HEK293T (cell line): ENCODE results near the gene BHLHE41.

Experiments
- CTCF ChIA-PET: fragments of 350-600 bp; formaldehyde crosslinking; extraction: SDS; loops from one replicate; lab custom pipeline; 2021; ENCODE audit warnings: antibody characterized with exemption, inconsistent platforms; lab: Yijun Ruan, JAX
- POLR2A ChIA-PET: fragments of 350-600 bp; formaldehyde crosslinking; extraction: SDS; loops from one replicate; lab custom pipeline; 2020; ENCODE audit warnings: antibody characterized with exemption, inconsistent platforms; lab: Yijun Ruan, JAX
- DNase-seq: peaks from one replicate; pipeline ENCODE4 v3.0.0; 2012; ENCODE audit warnings: mixed read lengths; ENCODE audit errors: extremely low spot score
- ARNT ChIP-seq: fragments of 450-650 bp; IDR thresholded peaks from 2 replicates; pipeline ENCODE4 v1.6.1; 2017; ENCODE audit warnings: mild to moderate bottlenecking
- BHLHE40 ChIP-seq: fragments of 450-650 bp; IDR thresholded peaks from 2 replicates; pipeline ENCODE4 v1.6.1; 2016; ENCODE audit warnings: mild to moderate bottlenecking, moderate library complexity, borderline replicate concordance
- CTBP1 ChIP-seq: fragments of 450-650 bp; IDR thresholded peaks from 2 replicates; pipeline ENCODE4 v1.6.1; 2016; ENCODE audit warnings: borderline replicate concordance
- ELF4 ChIP-seq: fragments of 450-650 bp; IDR thresholded peaks from 2 replicates; pipeline ENCODE4 v1.6.1; 2017; ENCODE audit warnings: antibody characterized with exemption
- FOXA1 ChIP-seq: fragments of 450-650 bp; IDR thresholded peaks from 2 replicates; pipeline ENCODE4 v1.6.1; 2016; ENCODE audit warnings: mild to moderate bottlenecking
- FOXK2 ChIP-seq: fragments of 450-650 bp; IDR thresholded peaks from 2 replicates; pipeline ENCODE4 v1.6.1; 2016; ENCODE audit warnings: mild to moderate bottlenecking
- FOXM1 ChIP-seq: fragments of 450-650 bp; IDR thresholded peaks from 2 replicates; pipeline ENCODE4 v1.6.1; 2017; ENCODE audit warnings: mild to moderate bottlenecking, borderline replicate concordance
- HDGF ChIP-seq: fragments of 450-650 bp; IDR thresholded peaks from 2 replicates; pipeline ENCODE4 v1.6.1; 2017; ENCODE audit warnings: antibody characterized with exemption, borderline replicate concordance
- L3MBTL2 ChIP-seq: fragments of 450-650 bp; conservative IDR thresholded peaks from 2 replicates; pipeline ENCODE4 v1.6.1; 2016; ENCODE audit warnings: mild to moderate bottlenecking
- LEF1 ChIP-seq: fragments of 450-650 bp; IDR thresholded peaks from 2 replicates; pipeline ENCODE4 v1.6.1; 2017; ENCODE audit warnings: mild to moderate bottlenecking, borderline replicate concordance
- NFRKB ChIP-seq: fragments of 450-650 bp; IDR thresholded peaks from 2 replicates; pipeline ENCODE4 v1.6.1; 2016; ENCODE audit warnings: mild to moderate bottlenecking, moderate library complexity
- PKNOX1 ChIP-seq: fragments of 450-650 bp; IDR thresholded peaks from 2 replicates; pipeline ENCODE4 v1.6.1; 2016
- SP1 ChIP-seq: fragments of 450-650 bp; IDR thresholded peaks from 2 replicates; pipeline ENCODE4 v1.6.1; 2017
- SUZ12 ChIP-seq: fragments of 450-650 bp; IDR thresholded peaks from 2 replicates; pipeline ENCODE4 v1.6.1; 2016; ENCODE audit warnings: mild to moderate bottlenecking
- TARDBP ChIP-seq: fragments of 450-650 bp; IDR thresholded peaks from 2 replicates; pipeline ENCODE4 v1.6.1; 2016
- ZNF384 ChIP-seq: fragments of 450-650 bp; IDR thresholded peaks from 2 replicates; pipeline ENCODE4 v1.6.1; 2016

BHLHE41 gene

GRCh38 chr12:26131936-26132335 is 7.1 kb upstream of the BHLHE41 start:
- CTCF ChIA-PET = no interaction called here
- DNase-seq = no peak
- POLR2A ChIA-PET = no interaction called here
- TF ChIP-seq SUZ12 (no peak), CTBP1 (no peak), HDGF (no peak), NFRKB (no peak), FOXA1 (no peak), TARDBP (no peak), BHLHE40 (no peak), FOXK2 (no peak), ARNT (no peak), FOXM1 (no peak), SP1 (no peak), LEF1 (no peak), ELF4 (no peak), L3MBTL2 (no peak), ZNF384 (no peak)

- ChIA-PET POLR2A (no interaction called here), CTCF (no interaction called here)
- DNase-seq = no peak
- no peak for TF ChIP-seq FOXK2
- no peak for TF ChIP-seq SUZ12
- TF ChIP-seq HDGF = no peak
- no peak for TF ChIP-seq ARNT
- TF ChIP-seq NFRKB = no peak
- no peak for TF ChIP-seq FOXA1
- TF ChIP-seq CTBP1 = no peak
- no peak for TF ChIP-seq BHLHE40
- no peak for TF ChIP-seq ZNF384
- TF ChIP-seq FOXM1 = no peak
- TF ChIP-seq L3MBTL2 = no peak
- no peak for TF ChIP-seq ELF4
- TF ChIP-seq SP1 = no peak
- no peak for TF ChIP-seq PKNOX1
- TF ChIP-seq TARDBP = no peak
These were observed 5.9 kb upstream of the BHLHE41 start for GRCh38 chr12:26130728-26131127.

GRCh38 chr12:26128168-26128567 is 3.3 kb upstream of the BHLHE41 start:
- TF ChIP-seq ARNT (no peak), TARDBP (no peak), FOXK2 (no peak), ZNF384 (no peak), SUZ12 (no peak), BHLHE40 (no peak), NFRKB (no peak), SP1 (no peak), FOXA1 (no peak), CTBP1 (no peak), HDGF (no peak), LEF1 (no peak), PKNOX1 (no peak), L3MBTL2 (no peak), FOXM1 (no peak), ELF4 (no peak)
- ChIA-PET POLR2A (interaction anchor here (0.9 kb wide), 1 partner anchor 25 kb away, joined by 3 read pairs; no protein-coding TSS in a partner anchor), CTCF (interaction anchor here (1.8 kb wide), 1 partner anchor 146 kb away, joined by 5 read pairs; no protein-coding TSS in a partner anchor)
- DNase-seq = no peak

GRCh38 chr12:26127404-26127803 is 2.6 kb upstream of the BHLHE41 start:
- POLR2A ChIA-PET = interaction anchor here (0.5 to 0.9 kb wide), 2 partner anchors 26 to 171 kb away, joined by 3 read pairs; no protein-coding TSS in a partner anchor
- CTCF ChIA-PET = interaction anchor here (1.8 kb wide), 1 partner anchor 147 kb away, joined by 5 read pairs; no protein-coding TSS in a partner anchor

More at GRCh38 chr12:26127404-26127803, 2.6 kb upstream of the BHLHE41 start:
- no peak for DNase-seq
- no peak for TF ChIP-seq TARDBP
- no peak for TF ChIP-seq ARNT
- TF ChIP-seq FOXA1 = no peak
- no peak for TF ChIP-seq L3MBTL2
- no peak for TF ChIP-seq SUZ12
- TF ChIP-seq ZNF384 = no peak
- no peak for TF ChIP-seq FOXM1
- TF ChIP-seq BHLHE40 = no peak
- TF ChIP-seq PKNOX1 = no peak
- no peak for TF ChIP-seq HDGF
- no peak for TF ChIP-seq FOXK2
- TF ChIP-seq ELF4 = no peak
